KOPT-K1 (cell line): ENCODE measurements around the gene CYYR1.

ENCODE experiments used
- H3K27ac ChIP-seq: fragments of 200-600 bp; sonication (generic); 2 replicates; pipeline ENCODE4 v1.5.1; 2016; ENCODE audit warnings: antibody characterized with exemption, mild to moderate bottlenecking, low read depth, low read length; ENCODE audit not compliant: poor library complexity, severe bottlenecking
- H3K36me3 ChIP-seq: fragments of 200-600 bp; sonication (generic); 2 replicates; pipeline ENCODE4 v1.5.1; 2017; ENCODE audit warnings: antibody characterized with exemption, mild to moderate bottlenecking, low read length, moderate library complexity; ENCODE audit not compliant: insufficient read depth
- H3K9me3 ChIP-seq: fragments of 200-600 bp; sonication (generic); 2 replicates; pipeline ENCODE4 v1.5.1; 2017; ENCODE audit warnings: antibody characterized with exemption, low read length, mild to moderate bottlenecking; ENCODE audit not compliant: insufficient read depth, poor library complexity, severe bottlenecking

Gene CYYR1

DNA sequence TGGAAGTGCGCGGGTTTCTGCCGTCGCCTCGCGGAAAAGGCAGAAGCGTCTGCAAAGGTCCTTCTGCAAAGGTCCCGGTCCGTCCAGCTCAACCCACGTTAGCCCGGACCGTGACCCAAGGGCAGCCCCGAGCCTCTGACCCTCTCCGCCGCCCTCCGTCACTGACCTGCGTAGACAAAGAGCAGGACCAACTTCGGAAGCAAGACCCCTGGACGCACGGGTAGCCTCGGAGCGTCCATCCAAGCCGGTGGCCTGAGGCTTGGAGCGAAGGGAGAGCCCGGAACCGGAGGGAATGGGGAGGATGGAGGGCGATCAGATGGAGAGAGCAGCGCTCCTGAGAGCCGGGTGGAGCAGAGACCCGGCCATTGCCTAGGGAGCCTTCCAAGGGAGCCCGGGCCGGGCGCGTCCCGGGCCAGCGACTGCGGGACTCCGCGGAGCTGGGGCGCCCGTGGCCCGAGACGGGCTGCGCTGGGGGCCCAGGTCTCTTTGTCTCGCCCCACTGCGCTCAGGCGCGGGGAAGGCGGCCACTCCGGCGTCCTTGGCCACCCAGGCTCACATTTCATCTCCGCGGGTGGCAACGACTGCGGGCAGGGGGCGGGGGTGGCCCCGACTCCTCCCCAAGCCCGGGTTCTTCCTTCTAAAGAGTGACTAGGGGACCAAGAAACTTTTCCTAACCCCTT is at the start of gene CYYR1:
TSS of gene CYYR1 (minus strand) at position 585 of the 680 bp plus-strand sequence. CDS start at position 239, 346 bp downstream.
- H3K36me3 ChIP-seq, result no peaks in the 10 kb centered on the region
- H3K27ac ChIP-seq, result no peak within 1 kb of the TSS
- peaks cover 15% of the 10 kb centered on the region for H3K9me3 ChIP-seq

DNA sequence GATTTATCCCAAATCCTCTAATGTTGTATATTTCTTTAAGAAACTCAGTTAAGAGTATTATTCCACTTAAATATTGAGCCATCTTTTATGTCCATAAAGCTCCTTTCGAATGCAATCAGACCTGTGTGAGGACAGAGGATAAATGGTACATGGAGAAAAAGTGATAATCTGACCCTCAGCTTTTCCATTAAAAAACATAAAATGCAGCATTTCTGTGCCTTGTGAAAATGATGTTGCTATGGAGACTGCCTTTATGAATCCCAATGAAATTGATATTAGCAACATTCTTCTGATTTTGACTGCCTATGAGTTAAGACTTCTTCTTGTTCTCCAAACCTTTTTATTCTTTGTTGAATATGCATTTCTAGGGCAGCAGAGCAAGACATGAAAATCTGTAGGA is 44.1 kb upstream of the CYYR1 start:
- no peaks in the 10 kb centered on the region for H3K9me3 ChIP-seq
- H3K27ac ChIP-seq, result no peak overlapping the region
- no peaks in the 10 kb centered on the region for H3K36me3 ChIP-seq

DNA sequence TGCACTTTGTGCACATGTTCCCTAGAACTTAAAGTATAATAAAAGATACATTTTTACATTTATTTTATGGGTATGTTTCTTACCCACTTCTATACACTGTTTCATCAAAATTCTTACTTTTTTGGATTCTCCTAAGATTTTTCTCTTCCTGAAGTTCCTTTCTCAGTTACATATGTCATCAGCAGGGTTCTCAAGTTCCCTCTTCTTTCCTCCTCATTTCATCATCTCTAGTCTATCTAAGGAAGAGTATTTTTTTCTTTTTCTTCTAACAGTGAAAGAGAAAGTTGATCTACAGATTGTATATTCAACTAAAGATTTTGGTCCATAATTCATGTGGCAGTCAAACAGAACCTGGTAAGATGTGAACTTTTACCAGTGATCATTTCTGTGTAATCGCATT is 41.2 kb upstream of the CYYR1 start:
- no peak overlapping the region for H3K27ac ChIP-seq
- no peaks in the 10 kb centered on the region for H3K36me3 ChIP-seq
- H3K9me3 ChIP-seq, result no peaks in the 10 kb centered on the region

DNA sequence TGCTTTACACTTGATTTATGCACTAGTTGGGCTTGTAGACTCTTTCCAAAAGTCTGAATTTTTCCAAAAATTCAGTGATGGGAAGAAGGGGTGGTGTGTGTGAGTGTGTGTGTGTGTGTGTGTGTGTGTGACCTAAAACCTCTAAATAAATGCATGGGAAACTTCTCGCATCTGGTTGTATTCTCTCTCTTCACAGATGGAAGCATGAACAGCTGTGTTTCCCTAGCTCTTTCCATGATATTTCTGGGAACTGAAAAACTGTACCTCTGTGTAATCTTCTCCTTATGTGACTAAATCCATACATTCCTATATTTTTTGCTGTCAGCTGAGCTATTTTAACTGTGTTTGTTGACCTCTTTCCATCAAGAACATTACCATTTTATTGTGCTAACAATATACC is 26.2 kb upstream of the CYYR1 start:
- Histone ChIP-seq H3K9me3 (no peaks in the 10 kb centered on the region), H3K27ac (no peak overlapping the region)

DNA sequence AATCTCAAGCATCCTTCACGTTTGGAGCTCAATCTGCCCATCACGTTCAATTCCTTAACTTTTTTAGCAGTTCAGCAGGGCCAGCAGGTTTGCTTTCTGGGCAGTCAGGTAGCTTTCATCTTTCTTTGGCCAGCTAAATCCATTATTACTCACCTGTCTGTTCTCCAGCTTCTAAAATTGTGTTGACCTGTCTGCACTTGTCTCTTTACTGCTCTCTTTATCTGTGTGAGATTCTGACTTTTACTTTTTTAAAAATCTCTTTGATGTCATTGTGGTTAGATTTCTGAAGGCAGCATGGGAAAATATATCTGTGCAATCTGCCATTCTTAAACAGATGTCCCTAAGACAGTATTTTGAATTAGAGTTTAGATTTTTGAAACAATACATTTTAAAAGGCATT is 24.9 kb upstream of the CYYR1 start:
- H3K9me3 ChIP-seq, result no peaks in the 10 kb centered on the region
- no peak overlapping the region for H3K27ac ChIP-seq
- H3K36me3 ChIP-seq, result no peaks in the 10 kb centered on the region

More for the DNA sequence above, 26.2 kb upstream of the CYYR1 start:
- no peaks in the 10 kb centered on the region for H3K36me3 ChIP-seq

DNA sequence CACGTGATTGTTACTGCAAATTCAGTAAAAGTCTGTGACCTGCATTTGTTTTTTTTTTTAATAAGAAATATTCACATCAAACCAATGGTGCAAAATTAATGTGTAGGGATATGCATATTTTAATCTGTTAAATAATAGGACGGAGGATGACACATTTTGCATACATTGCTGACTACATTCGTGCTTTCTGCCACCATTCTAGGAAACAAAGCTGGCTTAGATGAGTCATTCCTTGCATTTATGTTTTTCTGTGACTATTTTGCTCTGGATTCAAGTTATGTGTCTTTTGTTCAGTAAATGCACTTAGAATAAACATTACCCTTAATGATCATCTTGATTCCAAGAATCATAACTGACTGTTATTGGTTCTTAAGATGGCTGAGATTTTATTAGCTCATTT is 23.9 kb upstream of the CYYR1 start:
- H3K27ac ChIP-seq, result no peak overlapping the region
- no peaks in the 10 kb centered on the region for H3K36me3 ChIP-seq
- no peaks in the 10 kb centered on the region for H3K9me3 ChIP-seq

DNA sequence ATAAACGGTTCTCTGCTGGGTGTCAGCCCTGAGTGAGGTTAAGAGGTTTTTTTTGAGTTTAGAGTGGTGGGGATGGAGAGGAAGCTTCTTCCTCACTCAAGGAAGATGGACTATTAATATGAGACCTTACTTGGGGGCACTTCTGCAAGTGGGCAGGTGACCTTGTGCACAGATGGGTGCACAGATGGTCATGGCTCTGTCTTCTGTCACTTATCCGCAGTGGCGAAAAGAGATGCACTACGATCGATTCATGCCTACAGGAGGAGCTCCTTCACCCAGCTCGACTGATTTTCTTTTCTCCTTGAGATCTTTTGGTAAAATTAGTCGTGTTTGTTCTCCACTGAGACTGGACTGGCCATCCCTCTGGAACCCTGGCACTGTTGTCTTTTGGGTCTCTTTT is 22.9 kb upstream of the CYYR1 start:
- Histone ChIP-seq H3K36me3 (no peaks in the 10 kb centered on the region), H3K9me3 (no peaks in the 10 kb centered on the region), H3K27ac (no peak overlapping the region)

DNA sequence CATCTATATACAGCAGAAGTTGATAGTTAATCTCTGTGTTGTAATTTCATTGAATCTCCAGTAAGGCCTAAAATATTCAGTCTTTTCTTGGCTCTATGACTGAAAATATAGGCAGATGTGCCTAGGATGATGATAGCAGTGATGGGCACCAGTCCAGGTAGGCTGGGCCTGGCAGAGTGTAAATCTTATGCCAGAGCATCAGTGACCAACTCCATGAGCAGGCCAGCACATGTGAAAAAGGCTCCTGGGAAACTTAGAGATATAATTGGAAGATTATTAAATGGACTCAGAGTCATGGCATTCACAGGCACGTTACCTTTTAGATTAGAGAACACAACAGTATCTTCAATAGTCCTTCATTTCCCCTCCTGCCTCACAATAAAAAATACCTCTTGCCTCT is 20.7 kb upstream of the CYYR1 start:
- Histone ChIP-seq H3K36me3 (no peaks in the 10 kb centered on the region), H3K9me3 (no peaks in the 10 kb centered on the region), H3K27ac (no peak overlapping the region)

DNA sequence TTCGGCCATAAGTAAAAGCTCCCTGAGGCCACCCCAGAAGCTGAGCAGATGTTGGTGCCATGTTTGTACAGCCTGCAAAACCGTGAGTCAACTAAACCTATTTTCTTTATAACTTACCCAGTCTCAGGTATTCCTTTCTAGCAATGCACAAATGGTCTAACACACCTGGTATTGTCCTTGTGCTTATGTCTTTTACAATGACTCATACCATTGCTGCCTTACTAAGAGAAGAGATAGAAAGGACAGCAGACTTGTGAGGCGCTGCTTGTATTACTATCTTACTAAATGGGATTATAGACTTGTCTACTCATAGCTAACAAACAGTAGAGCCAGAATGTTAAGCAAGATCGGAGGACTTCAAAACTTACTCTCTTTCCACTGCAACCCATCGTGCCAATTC is 18.5 kb upstream of the CYYR1 start:
- Histone ChIP-seq H3K27ac (no peak overlapping the region), H3K9me3 (no peaks in the 10 kb centered on the region), H3K36me3 (no peaks in the 10 kb centered on the region)

DNA sequence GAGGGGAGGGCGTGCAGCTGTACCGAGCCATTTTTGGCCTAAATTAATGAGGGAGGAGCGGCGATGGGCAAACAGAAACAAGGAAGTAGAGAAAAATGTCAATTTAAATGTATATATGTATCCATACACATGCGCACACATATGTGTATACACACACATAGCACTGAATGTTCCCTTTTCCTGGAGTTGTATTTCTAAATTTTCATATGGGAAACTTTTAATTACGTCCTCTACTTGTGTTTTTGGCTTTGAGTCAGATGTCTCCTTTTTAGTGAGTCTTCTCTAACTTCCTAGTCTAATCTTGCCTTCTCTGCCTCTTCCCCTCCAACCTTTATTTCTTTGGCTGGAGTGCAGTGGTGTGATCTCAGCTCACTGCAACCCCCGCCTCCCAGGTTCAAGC is 15.4 kb upstream of the CYYR1 start:
- Histone ChIP-seq H3K27ac (no peak overlapping the region), H3K9me3 (no peaks in the 10 kb centered on the region), H3K36me3 (no peaks in the 10 kb centered on the region)

DNA sequence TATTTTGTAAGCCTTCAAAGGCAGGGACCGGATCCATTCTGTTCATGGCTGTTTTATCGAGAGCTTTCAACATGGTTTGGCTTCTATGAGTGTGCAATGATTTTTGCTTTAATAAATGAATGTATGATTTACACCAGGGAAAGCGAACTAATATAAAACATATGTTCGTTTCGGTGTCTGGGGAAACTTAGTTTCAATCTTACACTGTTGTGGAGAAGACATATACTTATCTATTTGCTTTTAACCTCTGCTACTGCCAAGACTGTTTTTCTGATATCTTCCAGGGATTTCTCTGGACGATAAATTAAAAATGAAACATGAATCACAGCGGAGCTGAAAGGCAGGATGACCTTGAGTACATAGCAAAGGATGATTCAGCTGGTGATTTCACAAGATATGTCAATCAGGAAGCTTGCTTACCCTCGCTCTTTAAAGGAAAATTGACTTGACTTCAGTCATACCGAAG is 14.7 kb upstream of the CYYR1 start:
- H3K27ac ChIP-seq, result no peak overlapping the region
- no peaks in the 10 kb centered on the region for H3K36me3 ChIP-seq
- no peaks in the 10 kb centered on the region for H3K9me3 ChIP-seq

DNA sequence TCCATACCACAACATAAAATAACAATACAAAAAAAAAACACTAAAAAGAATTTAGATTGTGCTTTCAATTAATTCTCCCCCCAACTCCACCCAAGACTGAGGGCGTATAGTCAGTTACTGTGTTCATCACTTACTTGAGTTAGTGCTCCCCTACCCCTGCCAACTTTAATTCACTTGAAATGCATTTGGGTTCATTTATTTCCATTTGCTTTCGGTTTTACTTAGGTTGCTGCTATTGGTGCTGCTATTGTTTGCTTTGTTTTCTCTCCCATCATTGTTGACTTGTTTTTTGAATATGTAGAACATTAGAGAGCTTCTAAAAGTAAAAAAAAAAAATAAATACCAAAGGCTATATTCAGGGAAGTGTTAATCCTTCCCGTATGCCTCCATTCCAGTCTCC is 10.7 kb upstream of the CYYR1 start:
- H3K27ac ChIP-seq, result no peak overlapping the region
- H3K36me3 ChIP-seq, result no peaks in the 10 kb centered on the region
- H3K9me3 ChIP-seq, result peaks cover 5% of the 10 kb centered on the region

DNA sequence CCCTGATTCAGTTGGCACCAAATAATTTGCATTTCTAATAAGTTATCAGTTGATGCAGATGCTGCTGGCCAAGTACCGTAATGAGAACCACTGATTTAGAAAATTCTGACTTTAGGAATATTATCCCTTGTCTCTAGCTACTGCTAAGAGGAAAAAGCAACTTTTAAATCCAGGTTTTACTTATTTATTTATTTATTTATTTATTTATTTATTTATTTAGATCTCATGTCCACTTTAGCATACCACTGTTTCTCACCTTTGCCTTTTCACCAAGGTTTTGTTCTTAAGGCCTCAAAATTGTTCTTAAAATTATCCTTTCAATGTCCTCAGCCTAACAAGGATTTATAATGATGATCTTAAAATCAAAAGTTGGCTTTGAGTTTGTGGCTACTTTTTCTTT is 8.7 kb upstream of the CYYR1 start:
- Histone ChIP-seq H3K27ac (no peak overlapping the region), H3K36me3 (no peaks in the 10 kb centered on the region), H3K9me3 (peaks cover 5% of the 10 kb centered on the region)

DNA sequence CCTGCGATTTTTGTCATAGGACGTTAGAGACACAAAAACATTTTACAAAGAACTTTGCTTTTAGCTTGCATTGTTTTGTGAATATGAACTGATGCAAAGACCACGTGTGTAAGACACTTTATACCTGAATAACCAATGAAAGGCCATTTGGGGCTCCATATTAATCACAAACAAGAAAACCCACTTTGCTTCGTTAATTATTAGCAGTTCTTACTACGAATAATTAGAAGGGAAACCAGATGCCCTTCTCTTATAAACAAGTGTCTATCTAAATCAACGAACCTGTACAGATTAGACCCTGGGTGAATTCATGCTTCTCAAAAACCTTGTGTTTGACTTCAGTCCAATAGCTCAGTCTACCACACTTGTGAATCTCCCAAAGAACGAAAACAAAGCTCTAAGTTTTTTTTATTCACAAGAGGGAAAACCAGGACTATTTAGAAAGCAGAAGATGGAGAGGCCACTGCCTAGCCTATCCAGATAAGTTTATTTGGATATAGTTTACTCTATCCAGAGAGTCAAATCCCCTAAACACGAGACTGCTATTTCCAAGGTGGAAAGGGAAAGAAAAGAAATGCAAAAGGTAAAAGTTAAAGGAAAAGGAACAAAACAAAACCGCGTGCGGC is 897 bp downstream of the CYYR1 start:
- no peak overlapping the region for H3K27ac ChIP-seq
- peaks cover 15% of the 10 kb centered on the region for H3K9me3 ChIP-seq
- H3K36me3 ChIP-seq, result no peaks in the 10 kb centered on the region

DNA sequence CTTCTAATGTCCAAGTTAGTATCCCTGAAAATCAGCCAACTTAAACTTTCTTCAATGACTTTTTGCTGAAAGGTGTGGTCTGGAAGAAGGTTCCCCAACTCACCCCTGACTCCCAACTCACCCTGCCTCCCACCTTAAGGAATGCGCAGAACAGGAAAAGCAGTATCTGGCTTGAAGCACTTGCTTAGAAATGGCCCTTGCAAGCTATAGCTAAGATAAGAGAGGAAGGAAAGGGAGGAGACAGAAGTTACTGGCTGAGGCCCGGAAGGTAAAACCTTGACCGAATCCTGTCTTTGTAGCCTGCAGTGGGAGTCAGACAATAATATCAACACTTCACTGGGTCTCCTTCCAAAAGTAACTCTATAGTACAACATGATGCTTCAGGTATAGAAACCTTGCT is 2.9 kb downstream of the CYYR1 start:
- no peak overlapping the region for H3K27ac ChIP-seq
- peaks cover 15% of the 10 kb centered on the region for H3K9me3 ChIP-seq
- no peaks in the 10 kb centered on the region for H3K36me3 ChIP-seq

DNA sequence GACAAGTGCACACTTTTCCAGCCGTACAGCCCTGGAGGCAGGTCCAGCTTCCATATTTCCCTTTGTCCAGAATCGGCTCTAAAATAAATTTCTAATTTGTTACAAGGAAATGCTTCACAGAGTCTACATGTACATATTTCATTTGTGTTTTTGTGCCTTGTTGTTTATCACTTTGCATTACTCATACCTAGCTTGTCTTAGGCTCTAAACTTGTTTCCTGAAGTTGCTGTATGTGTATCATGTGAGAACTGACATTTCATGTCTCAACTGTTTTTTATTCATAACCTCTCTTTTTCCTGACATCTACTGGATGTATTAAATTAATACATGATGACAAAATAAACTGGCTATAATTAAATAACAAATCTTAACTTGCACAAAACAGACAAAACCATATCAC is 7.5 kb downstream of the CYYR1 start:
- H3K27ac ChIP-seq, result no peak overlapping the region
- H3K9me3 ChIP-seq, result no peaks in the 10 kb centered on the region
- no peaks in the 10 kb centered on the region for H3K36me3 ChIP-seq
